ENCODE results near the gene OR8B12. TPM values are rescaled to one million over a fixed set of nuclear protein-coding genes. Genes with fewer than 3 reads are reported as not detected.

Gene OR8B12
- total RNA-seq (not detected), polyA plus RNA-seq (not detected)
- long read RNA-seq, donor 1, result 0 reads
- long read RNA-seq, donor 2, result 0 reads
- long read RNA-seq, donor 3, result 0 reads
- long read RNA-seq, donor 4, result 0 reads
- long read RNA-seq, donor 5, result 0 reads
- long read RNA-seq, donor 6, result 0 reads
- long read RNA-seq, donor 7, result 0 reads
- long read RNA-seq, donor 8, result 0 reads
- long read RNA-seq, donor 9, result 0 reads
- long read RNA-seq, donor 10, result 0 reads

- 87% methylated on average over 5 of the region's 5 CpGs for WGBS
- no peaks in the 10 kb centered on the region for H3K27me3 ChIP-seq (ENCODE audit: control insufficient read depth in 2 of 2, insufficient read depth in 1 of 2, low read length in 1 of 2)
- H3K4me3 ChIP-seq (ENCODE audit: low read length in 2 of 2), result no peak within 1 kb of the TSS
- no peak for DNase-seq (ENCODE audit: low read depth in 6 of 9, low spot score in 9 of 9)
- H3K27ac ChIP-seq (ENCODE audit: low read depth in 1 of 2, low read length in 1 of 2), result no peak within 1 kb of the TSS
- no peaks in the 10 kb centered on the region for H3K4me1 ChIP-seq (ENCODE audit: control insufficient read depth in 2 of 2, insufficient read depth in 2 of 2, low read length in 2 of 2)
- no peaks in the 10 kb centered on the region for H3K36me3 ChIP-seq (ENCODE audit: control insufficient read depth in 2 of 2, insufficient read depth in 2 of 2, low read length in 1 of 2)
- H3K9me3 ChIP-seq (ENCODE audit: control insufficient read depth in 2 of 2, insufficient read depth in 1 of 2, low read length in 1 of 2), result no peaks in the 10 kb centered on the region
Observed at GRCh38 chr11:124543554-124543953, at the start of gene OR8B12. OR8B12 (minus strand) TSS chr11:124543654; CDS start chr11:124543654, 0 bp downstream.

- no peaks in the 10 kb centered on the region for H3K36me3 ChIP-seq (ENCODE audit: control insufficient read depth in 2 of 2, insufficient read depth in 2 of 2, low read length in 1 of 2)
- 93% methylated on average over 6 of the region's 6 CpGs for WGBS
Observed at GRCh38 chr11:124592627-124593026, 49.2 kb upstream of the OR8B12 start.

GRCh38 chr11:124591430-124591829, 48.0 kb upstream of the OR8B12 start:
- no peak for DNase-seq (ENCODE audit: low read depth in 6 of 9, low spot score in 9 of 9)
- Histone ChIP-seq H3K4me3 (ENCODE audit: low read length in 2 of 2) (no peak overlapping the region), H3K4me1 (ENCODE audit: control insufficient read depth in 2 of 2, insufficient read depth in 2 of 2, low read length in 2 of 2) (no peaks in the 10 kb centered on the region), H3K27me3 (ENCODE audit: control insufficient read depth in 2 of 2, insufficient read depth in 1 of 2, low read length in 1 of 2) (no peaks in the 10 kb centered on the region), H3K36me3 (ENCODE audit: control insufficient read depth in 2 of 2, insufficient read depth in 2 of 2, low read length in 1 of 2) (no peaks in the 10 kb centered on the region), H3K9me3 (ENCODE audit: control insufficient read depth in 2 of 2, insufficient read depth in 1 of 2, low read length in 1 of 2) (no peaks in the 10 kb centered on the region), H3K27ac (ENCODE audit: low read depth in 1 of 2, low read length in 1 of 2) (no peak overlapping the region)
- WGBS, result 90% methylated on average over 2 of the region's 2 CpGs

More at GRCh38 chr11:124592627-124593026, 49.2 kb upstream of the OR8B12 start:
- Histone ChIP-seq H3K27me3 (ENCODE audit: control insufficient read depth in 2 of 2, insufficient read depth in 1 of 2, low read length in 1 of 2) (no peaks in the 10 kb centered on the region), H3K27ac (ENCODE audit: low read depth in 1 of 2, low read length in 1 of 2) (no peak overlapping the region), H3K4me3 (ENCODE audit: low read length in 2 of 2) (no peak overlapping the region), H3K9me3 (ENCODE audit: control insufficient read depth in 2 of 2, insufficient read depth in 1 of 2, low read length in 1 of 2) (no peaks in the 10 kb centered on the region), H3K4me1 (ENCODE audit: control insufficient read depth in 2 of 2, insufficient read depth in 2 of 2, low read length in 2 of 2) (no peaks in the 10 kb centered on the region)
- DNase-seq (ENCODE audit: low read depth in 6 of 9, low spot score in 9 of 9), result no peak

GRCh38 chr11:124586238-124586860, 42.9 kb upstream of the OR8B12 start:
- H3K9me3 ChIP-seq (ENCODE audit: control insufficient read depth in 2 of 2, insufficient read depth in 1 of 2, low read length in 1 of 2), result no peaks in the 10 kb centered on the region
- H3K27ac ChIP-seq (ENCODE audit: low read depth in 1 of 2, low read length in 1 of 2), result no peak overlapping the region
- no peaks in the 10 kb centered on the region for H3K4me1 ChIP-seq (ENCODE audit: control insufficient read depth in 2 of 2, insufficient read depth in 2 of 2, low read length in 2 of 2)
- 62% methylated on average over 3 of the region's 3 CpGs for WGBS
- DNase-seq (ENCODE audit: low read depth in 6 of 9, low spot score in 9 of 9), result peak in 7 of 9 donors; percentile 13 to 61 (median 27)
- no peaks in the 10 kb centered on the region for H3K36me3 ChIP-seq (ENCODE audit: control insufficient read depth in 2 of 2, insufficient read depth in 2 of 2, low read length in 1 of 2)
- no peak overlapping the region for H3K4me3 ChIP-seq (ENCODE audit: low read length in 2 of 2)
- H3K27me3 ChIP-seq (ENCODE audit: control insufficient read depth in 2 of 2, insufficient read depth in 1 of 2, low read length in 1 of 2), result no peaks in the 10 kb centered on the region

- Histone ChIP-seq H3K27me3 (ENCODE audit: control insufficient read depth in 2 of 2, insufficient read depth in 1 of 2, low read length in 1 of 2) (no peaks in the 10 kb centered on the region), H3K4me3 (ENCODE audit: low read length in 2 of 2) (no peak overlapping the region)
Observed at GRCh38 chr11:124584681-124585372, 41.4 kb upstream of the OR8B12 start.

GRCh38 chr11:124583781-124584180, 40.3 kb upstream of the OR8B12 start:
- H3K4me3 ChIP-seq (ENCODE audit: low read length in 2 of 2), result no peak overlapping the region
- H3K36me3 ChIP-seq (ENCODE audit: control insufficient read depth in 2 of 2, insufficient read depth in 2 of 2, low read length in 1 of 2), result no peaks in the 10 kb centered on the region
- H3K27me3 ChIP-seq (ENCODE audit: control insufficient read depth in 2 of 2, insufficient read depth in 1 of 2, low read length in 1 of 2), result no peaks in the 10 kb centered on the region
- DNase-seq (ENCODE audit: low read depth in 6 of 9, low spot score in 9 of 9), result no peak
- WGBS, result 94% methylated on average over 8 of the region's 8 CpGs
- H3K9me3 ChIP-seq (ENCODE audit: control insufficient read depth in 2 of 2, insufficient read depth in 1 of 2, low read length in 1 of 2), result no peaks in the 10 kb centered on the region
- H3K4me1 ChIP-seq (ENCODE audit: control insufficient read depth in 2 of 2, insufficient read depth in 2 of 2, low read length in 2 of 2), result no peaks in the 10 kb centered on the region
- H3K27ac ChIP-seq (ENCODE audit: low read depth in 1 of 2, low read length in 1 of 2), result no peak overlapping the region

More at GRCh38 chr11:124584681-124585372, 41.4 kb upstream of the OR8B12 start:
- Histone ChIP-seq H3K4me1 (ENCODE audit: control insufficient read depth in 2 of 2, insufficient read depth in 2 of 2, low read length in 2 of 2) (no peaks in the 10 kb centered on the region), H3K36me3 (ENCODE audit: control insufficient read depth in 2 of 2, insufficient read depth in 2 of 2, low read length in 1 of 2) (no peaks in the 10 kb centered on the region), H3K27ac (ENCODE audit: low read depth in 1 of 2, low read length in 1 of 2) (no peak overlapping the region), H3K9me3 (ENCODE audit: control insufficient read depth in 2 of 2, insufficient read depth in 1 of 2, low read length in 1 of 2) (no peaks in the 10 kb centered on the region)
- no peak for DNase-seq (ENCODE audit: low read depth in 6 of 9, low spot score in 9 of 9)
- 87% methylated on average over 4 of the region's 4 CpGs for WGBS

- Histone ChIP-seq H3K36me3 (ENCODE audit: control insufficient read depth in 2 of 2, insufficient read depth in 2 of 2, low read length in 1 of 2) (no peaks in the 10 kb centered on the region), H3K27me3 (ENCODE audit: control insufficient read depth in 2 of 2, insufficient read depth in 1 of 2, low read length in 1 of 2) (no peaks in the 10 kb centered on the region), H3K4me3 (ENCODE audit: low read length in 2 of 2) (no peak overlapping the region), H3K4me1 (ENCODE audit: control insufficient read depth in 2 of 2, insufficient read depth in 2 of 2, low read length in 2 of 2) (no peaks in the 10 kb centered on the region), H3K9me3 (ENCODE audit: control insufficient read depth in 2 of 2, insufficient read depth in 1 of 2, low read length in 1 of 2) (no peaks in the 10 kb centered on the region), H3K27ac (ENCODE audit: low read depth in 1 of 2, low read length in 1 of 2) (no peak overlapping the region)
- DNase-seq (ENCODE audit: low read depth in 6 of 9, low spot score in 9 of 9), result no peak
- WGBS, result 95% methylated on average over 2 of the region's 2 CpGs
Observed at GRCh38 chr11:124582565-124582964, 39.1 kb upstream of the OR8B12 start.

- Histone ChIP-seq H3K4me3 (ENCODE audit: low read length in 2 of 2) (no peak overlapping the region), H3K4me1 (ENCODE audit: control insufficient read depth in 2 of 2, insufficient read depth in 2 of 2, low read length in 2 of 2) (no peaks in the 10 kb centered on the region), H3K36me3 (ENCODE audit: control insufficient read depth in 2 of 2, insufficient read depth in 2 of 2, low read length in 1 of 2) (no peaks in the 10 kb centered on the region), H3K9me3 (ENCODE audit: control insufficient read depth in 2 of 2, insufficient read depth in 1 of 2, low read length in 1 of 2) (no peaks in the 10 kb centered on the region), H3K27me3 (ENCODE audit: control insufficient read depth in 2 of 2, insufficient read depth in 1 of 2, low read length in 1 of 2) (no peaks in the 10 kb centered on the region), H3K27ac (ENCODE audit: low read depth in 1 of 2, low read length in 1 of 2) (no peak overlapping the region)
- WGBS, result 80% methylated on average over 6 of the region's 6 CpGs
- no peak for DNase-seq (ENCODE audit: low read depth in 6 of 9, low spot score in 9 of 9)
Observed at GRCh38 chr11:124581817-124582216, 38.4 kb upstream of the OR8B12 start.

- Histone ChIP-seq H3K4me3 (ENCODE audit: low read length in 2 of 2) (no peak overlapping the region), H3K27me3 (ENCODE audit: control insufficient read depth in 2 of 2, insufficient read depth in 1 of 2, low read length in 1 of 2) (no peaks in the 10 kb centered on the region), H3K27ac (ENCODE audit: low read depth in 1 of 2, low read length in 1 of 2) (no peak overlapping the region), H3K36me3 (ENCODE audit: control insufficient read depth in 2 of 2, insufficient read depth in 2 of 2, low read length in 1 of 2) (no peaks in the 10 kb centered on the region), H3K9me3 (ENCODE audit: control insufficient read depth in 2 of 2, insufficient read depth in 1 of 2, low read length in 1 of 2) (no peaks in the 10 kb centered on the region), H3K4me1 (ENCODE audit: control insufficient read depth in 2 of 2, insufficient read depth in 2 of 2, low read length in 2 of 2) (no peaks in the 10 kb centered on the region)
- 93% methylated on average over 4 of the region's 4 CpGs for WGBS
- no peak for DNase-seq (ENCODE audit: low read depth in 6 of 9, low spot score in 9 of 9)
Observed at GRCh38 chr11:124578761-124579160, 35.3 kb upstream of the OR8B12 start.

Measured in thymus (tissue), 14 donors.